Prostate gland (tissue), 2 donors: ENCODE data around the gene EFNA2. TPM values are rescaled to one million over a fixed set of nuclear protein-coding genes. Genes with fewer than 3 reads are reported as not detected.
"Not testable (repeated sequence)": the region's sequence is repeated elsewhere in the genome, so short reads cannot be mapped to it uniquely, and the experiment has no call there.

Experiments
- DNase-seq: peaks from one replicate; pipeline ENCODE4 v3.0.0-alpha.2; 2019; ENCODE audit warnings: low spot score
- H3K27ac ChIP-seq, 2 donors: fragments of 200-600 bp; sonication (generic); 2 replicates each; pipeline ENCODE4 v1.5.1; 2017 to 2019
- H3K27me3 ChIP-seq: fragments of 200-600 bp; sonication (generic); replicated peaks from 2 replicates; pipeline ENCODE4 v1.5.1; 2019; ENCODE audit not compliant: insufficient read depth
- H3K36me3 ChIP-seq, 2 donors: fragments of 200-600 bp; sonication (generic); 1 replicate in 1 of 2; 2 replicates in 1 of 2; pipeline versions ENCODE4 v1.5.1 to v1.8.1; 2017 to 2019
- H3K4me1 ChIP-seq: fragments of 200-600 bp; sonication (generic); replicated peaks from 2 replicates; pipeline ENCODE4 v1.5.1; 2019
- H3K4me3 ChIP-seq, 2 donors: fragments of 200-600 bp; sonication (generic); 2 replicates each; pipeline ENCODE4 v1.5.1; 2017 to 2019
- H3K9me3 ChIP-seq: fragments of 200-600 bp; sonication (generic); 2 replicates; pipeline ENCODE4 v1.5.1; 2017
- CTCF ChIP-seq, 4 experiments: fragments of 200-600 bp in 2 of 4; fragments of 450-650 bp in 2 of 4; sonication (generic) in 2 of 4; IDR thresholded peaks; 1 replicate in 3 of 4; 2 replicates in 1 of 4; pipeline ENCODE4 v1.5.1; 2016 to 2019; ENCODE audit warnings: antibody characterized with exemption in 4 of 4, mild to moderate bottlenecking in 2 of 4, moderate library complexity in 2 of 4
- POLR2A ChIP-seq: fragments of 450-650 bp; IDR thresholded peaks from one replicate; pipeline ENCODE4 v1.6.1; 2016; ENCODE audit warnings: antibody characterized with exemption, mild to moderate bottlenecking
- POLR2AphosphoS5 ChIP-seq: sonication (generic); formaldehyde crosslinking; IDR thresholded peaks from one replicate; pipeline ENCODE4 v1.6.1; 2017; ENCODE audit warnings: antibody characterized with exemption
- WGBS: methylation state at CpG from one replicate; pipeline ENCODE4 v1.1.5; 2018; 5-methylcytosine and 5-hydroxymethylcytosine counted together
- intact Hi-C: fragments of 100-400 bp; cut with DNase I; formaldehyde crosslinking; loops from one replicate; pipeline ENCODE4 v1.14.2; 2022
- total RNA-seq, 2 donors: library from RNA; depleted of rRNA; stranded (reverse); fragments of >200 nt; gene quantifications; one replicate each; pipeline ENCODE4 v1.1.0, GENCODE V29; 2016

The EFNA2 gene
- total RNA-seq, 2 donors from 2014 or later: not detected

GRCh38 chr19:1327125-1327524 is 41.5 kb downstream of the EFNA2 start:
- intact Hi-C loops: no loop called here
- 81% methylated on average over 14 of the region's 14 CpGs for WGBS
- Histone ChIP-seq H3K36me3 (no peaks in the 10 kb centered on the region), H3K4me3 (no peak overlapping the region), H3K9me3 (no peaks in the 10 kb centered on the region), H3K4me1 (no peaks in the 10 kb centered on the region), H3K27me3 (peaks cover 3% of the 10 kb centered on the region), H3K27ac (no peak overlapping the region)
- DNase-seq: no peak
- TF ChIP-seq CTCF (IDR thresholded peaks at IDR 0.05) (no peak), POLR2A (no peak), POLR2AphosphoS5 (no peak)

GRCh38 chr19:1332208-1332607 is 46.5 kb downstream of the EFNA2 start:
- DNase-seq, intact Hi-C loops: not testable (repeated sequence)

GRCh38 chr19:1336079-1336684 is 50.5 kb downstream of the EFNA2 start:
- intact Hi-C loops: no loop called here
- Histone ChIP-seq H3K27me3 (no peaks in the 10 kb centered on the region), H3K4me1 (no peaks in the 10 kb centered on the region), H3K4me3 (no peak overlapping the region), H3K27ac (no peak overlapping the region), H3K9me3 (no peaks in the 10 kb centered on the region), H3K36me3 (no peaks in the 10 kb centered on the region)
- no peak for DNase-seq
- no peak for TF ChIP-seq CTCF (IDR thresholded peaks at IDR 0.05)
- TF ChIP-seq POLR2A: no peak
- TF ChIP-seq POLR2AphosphoS5: no peak
- WGBS: 87% methylated on average over 22 of the region's 22 CpGs

More at GRCh38 chr19:1332208-1332607, 46.5 kb downstream of the EFNA2 start:
- WGBS: 82% methylated on average over 8 of the region's 8 CpGs
- not testable (repeated sequence) for H3K36me3 ChIP-seq, H3K27me3 ChIP-seq, H3K4me3 ChIP-seq, H3K9me3 ChIP-seq, H3K27ac ChIP-seq, H3K4me1 ChIP-seq

- TF ChIP-seq CTCF (IDR thresholded peaks at IDR 0.05) (no peak), POLR2A (no peak), POLR2AphosphoS5 (no peak)
- no peak for DNase-seq
- H3K27ac ChIP-seq: no peak overlapping the region
- H3K9me3 ChIP-seq: no peaks in the 10 kb centered on the region
- 80% methylated on average over 28 of the region's 28 CpGs for WGBS
- no peak overlapping the region for H3K4me3 ChIP-seq
- intact Hi-C loops: no loop called here
- H3K27me3 ChIP-seq: no peaks in the 10 kb centered on the region
- no peaks in the 10 kb centered on the region for H3K36me3 ChIP-seq
- no peaks in the 10 kb centered on the region for H3K4me1 ChIP-seq
These were observed 55.2 kb downstream of the EFNA2 start for GRCh38 chr19:1340681-1341469.

GRCh38 chr19:1343041-1343440 is 57.4 kb downstream of the EFNA2 start:
- no peaks in the 10 kb centered on the region for H3K27me3 ChIP-seq
- no peak for DNase-seq
- H3K27ac ChIP-seq: no peak overlapping the region
- no peaks in the 10 kb centered on the region for H3K36me3 ChIP-seq
- H3K4me1 ChIP-seq: no peaks in the 10 kb centered on the region
- TF ChIP-seq CTCF (IDR thresholded peaks at IDR 0.05) (no peak), POLR2A (no peak), POLR2AphosphoS5 (no peak)
- WGBS: 26% methylated on average over 7 of the region's 7 CpGs
- H3K9me3 ChIP-seq: no peaks in the 10 kb centered on the region
- no peak overlapping the region for H3K4me3 ChIP-seq
- intact Hi-C loops: no loop called here
